Measurements from ENCODE around the gene SPEN.

SPEN gene

DNA sequence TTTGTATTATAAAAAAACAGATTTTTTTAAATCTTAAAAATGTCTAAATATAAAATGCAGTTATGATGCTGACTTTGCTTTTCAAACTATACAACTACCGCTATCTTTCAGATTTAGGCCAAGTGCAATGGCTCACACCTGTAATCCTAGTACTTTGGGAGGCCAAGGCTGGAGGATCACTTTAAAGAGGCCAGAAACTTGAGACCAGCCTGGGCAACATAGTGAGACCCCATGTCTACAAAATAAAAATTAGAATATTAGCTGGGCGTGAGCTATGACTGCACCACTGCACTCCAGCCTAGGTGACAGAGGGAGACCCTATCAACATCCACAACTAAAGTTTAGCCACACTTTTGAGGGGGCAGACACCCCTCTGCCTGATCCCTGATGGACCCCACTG is 108.0 kb downstream of the SPEN start:
- Histone ChIP-seq H2BK5ac (ENCODE audit: low read length) (no peak overlapping the region), H3K18ac (ENCODE audit: low read length) (no peak overlapping the region), H3K27me3 (ENCODE audit: control insufficient read depth in 3 of 3, insufficient read depth in 3 of 3, low read depth in 1 of 3, low read length in 3 of 3) (no peaks in the 10 kb centered on the region), H3K14ac (ENCODE audit: low read length) (no peak overlapping the region), H2BK15ac (ENCODE audit: low read length) (no peak overlapping the region), H3K27ac (replicated peaks; ENCODE audit: low read length) (no peak overlapping the region), H3K4me1 (ENCODE audit: control insufficient read depth in 2 of 2, insufficient read depth in 1 of 2, low read depth in 1 of 2, low read length in 2 of 2) (peaks cover 8 to 14% of the 10 kb centered on the region in 2 donors), H3K79me1 (ENCODE audit: low read depth, low read length) (peaks cover 2% of the 10 kb centered on the region), H3K4me3 (ENCODE audit: low read length in 2 of 2) (no peak overlapping the region), H4K91ac (ENCODE audit: low read depth, low read length, poor library complexity) (no peak overlapping the region), H2AFZ (ENCODE audit: low read length) (no peak overlapping the region), H4K8ac (ENCODE audit: low read depth, low read length) (no peak overlapping the region), H3K23ac (ENCODE audit: low read depth, low read length, poor library complexity) (no peak overlapping the region), H2BK120ac (ENCODE audit: low read depth, low read length) (no peak overlapping the region), H3K9ac (ENCODE audit: low read depth, low read length, poor library complexity) (no peak overlapping the region), H3K4me2 (ENCODE audit: insufficient read depth, low read length, poor library complexity, severe bottlenecking) (no peak overlapping the region), H2BK12ac (ENCODE audit: low read length) (no peak overlapping the region), H3K36me3 (replicated peaks in 1 of 2; ENCODE audit: control insufficient read depth in 2 of 2, insufficient read depth in 2 of 2, low read length in 2 of 2) (peaks cover 2 to 22% of the 10 kb centered on the region in 2 donors), H3K4ac (ENCODE audit: low read length) (no peak overlapping the region), H2AK5ac (ENCODE audit: low read depth, low read length) (no peak overlapping the region), H3K9me3 (replicated peaks in 1 of 2; ENCODE audit: control insufficient read depth in 2 of 2, insufficient read depth in 1 of 2, low read depth in 1 of 2, low read length in 2 of 2) (no peaks in the 10 kb centered on the region)
- no CpG with 5 or more reads among the region's 2 CpGs for WGBS, 2 donors (ENCODE audit: extremely low coverage in 2 of 2, insufficient read length in 2 of 2, insufficient replicate concordance in 1 of 2)
- DNase-seq (ENCODE audit: low spot score), result no peak

DNA sequence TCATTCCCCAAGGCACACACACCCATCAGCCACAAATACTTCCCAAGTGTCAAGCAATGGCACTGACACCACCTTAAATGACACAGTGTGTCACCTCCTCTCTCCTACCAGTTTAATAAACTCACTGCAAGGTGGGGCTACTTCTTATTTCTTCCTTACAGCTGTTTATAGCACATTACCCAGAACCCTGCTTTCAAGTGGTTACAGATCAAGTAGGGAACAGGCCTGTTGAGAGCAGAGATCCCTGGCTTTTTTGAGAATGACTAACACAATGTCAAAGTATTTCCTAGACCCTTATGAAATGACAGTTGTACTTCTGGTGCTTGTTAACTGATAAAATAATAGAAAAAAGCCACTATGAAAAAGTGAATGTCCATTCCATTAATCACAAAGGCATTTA is 108.6 kb downstream of the SPEN start:
- Histone ChIP-seq H2AFZ (ENCODE audit: low read length) (no peak overlapping the region), H2AK5ac (ENCODE audit: low read depth, low read length) (no peak overlapping the region), H3K27ac (replicated peaks; ENCODE audit: low read length) (no peak overlapping the region), H2BK5ac (ENCODE audit: low read length) (no peak overlapping the region), H3K4me1 (ENCODE audit: control insufficient read depth in 2 of 2, insufficient read depth in 1 of 2, low read depth in 1 of 2, low read length in 2 of 2) (peaks cover 8 to 14% of the 10 kb centered on the region in 2 donors), H3K14ac (ENCODE audit: low read length) (no peak overlapping the region), H3K4me3 (ENCODE audit: low read length in 2 of 2) (no peak overlapping the region), H3K23ac (ENCODE audit: low read depth, low read length, poor library complexity) (no peak overlapping the region), H3K4me2 (ENCODE audit: insufficient read depth, low read length, poor library complexity, severe bottlenecking) (no peak overlapping the region), H4K91ac (ENCODE audit: low read depth, low read length, poor library complexity) (no peak overlapping the region), H3K18ac (ENCODE audit: low read length) (no peak overlapping the region), H2BK12ac (ENCODE audit: low read length) (no peak overlapping the region), H4K8ac (ENCODE audit: low read depth, low read length) (no peak overlapping the region), H2BK120ac (ENCODE audit: low read depth, low read length) (no peak overlapping the region), H2BK15ac (ENCODE audit: low read length) (no peak overlapping the region), H3K4ac (ENCODE audit: low read length) (no peak overlapping the region), H3K9me3 (replicated peaks in 1 of 2; ENCODE audit: control insufficient read depth in 2 of 2, insufficient read depth in 1 of 2, low read depth in 1 of 2, low read length in 2 of 2) (no peaks in the 10 kb centered on the region), H3K79me1 (ENCODE audit: low read depth, low read length) (no peaks in the 10 kb centered on the region), H3K36me3 (replicated peaks in 1 of 2; ENCODE audit: control insufficient read depth in 2 of 2, insufficient read depth in 2 of 2, low read length in 2 of 2) (peaks cover 2 to 21% of the 10 kb centered on the region in 2 donors), H3K27me3 (ENCODE audit: control insufficient read depth in 3 of 3, insufficient read depth in 3 of 3, low read depth in 1 of 3, low read length in 3 of 3) (no peaks in the 10 kb centered on the region), H3K9ac (ENCODE audit: low read depth, low read length, poor library complexity) (no peak overlapping the region)
- DNase-seq (ENCODE audit: low spot score), result no peak

DNA sequence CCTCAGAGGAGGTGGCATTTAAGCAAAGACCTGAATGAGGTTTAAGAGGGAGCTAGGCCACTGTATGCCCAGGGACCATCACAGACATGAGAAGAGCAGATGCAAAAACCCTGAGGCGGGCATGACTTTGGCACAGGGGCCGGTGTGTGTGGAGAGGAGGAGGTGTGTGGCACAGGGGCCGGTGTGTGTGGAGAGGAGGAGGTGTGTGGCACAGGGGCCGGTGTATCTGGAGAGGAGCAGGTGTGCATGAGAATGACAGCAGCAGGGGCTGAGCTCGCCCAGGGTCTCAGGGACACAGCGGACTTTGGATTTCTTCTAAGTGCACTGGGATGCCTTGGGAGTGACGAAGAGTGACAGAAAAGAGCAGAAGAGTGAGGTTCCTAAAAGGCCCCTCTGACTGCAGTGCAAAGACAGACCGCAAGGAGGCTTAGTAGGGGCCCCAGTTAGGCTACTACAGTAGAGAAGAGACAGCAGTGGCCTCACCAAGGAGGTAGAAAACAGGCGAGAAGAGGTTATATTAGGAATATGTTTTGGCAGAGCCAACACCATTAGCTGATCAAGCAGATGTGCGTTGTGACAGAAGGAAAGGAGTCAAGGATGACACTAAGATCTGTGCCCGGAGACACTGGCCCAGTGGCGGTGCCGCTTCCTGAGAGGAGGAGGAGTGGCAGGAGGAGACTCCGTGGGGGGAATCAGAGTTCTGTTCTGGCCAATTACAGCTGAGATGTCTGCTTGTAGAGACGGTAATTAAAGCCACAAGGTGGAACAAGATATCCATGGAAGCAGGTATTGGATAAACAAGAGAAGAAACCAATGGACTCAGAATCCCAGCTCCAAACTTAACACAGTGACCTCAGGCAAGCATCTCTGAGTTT is 110.0 kb downstream of the SPEN start:
- Histone ChIP-seq H2BK12ac (ENCODE audit: low read length) (no peak overlapping the region), H3K14ac (ENCODE audit: low read length) (no peak overlapping the region), H3K23ac (ENCODE audit: low read depth, low read length, poor library complexity) (no peak overlapping the region), H2BK5ac (ENCODE audit: low read length) (no peak overlapping the region), H2AFZ (ENCODE audit: low read length) (no peak overlapping the region), H4K8ac (ENCODE audit: low read depth, low read length) (no peak overlapping the region), H2BK15ac (ENCODE audit: low read length) (no peak overlapping the region), H4K91ac (ENCODE audit: low read depth, low read length, poor library complexity) (no peak overlapping the region), H3K18ac (ENCODE audit: low read length) (no peak overlapping the region), H3K9ac (ENCODE audit: low read depth, low read length, poor library complexity) (no peak overlapping the region), H2BK120ac (ENCODE audit: low read depth, low read length) (no peak overlapping the region), H3K27ac (replicated peaks; ENCODE audit: low read length) (no peak overlapping the region), H3K36me3 (replicated peaks in 1 of 2; ENCODE audit: control insufficient read depth in 2 of 2, insufficient read depth in 2 of 2, low read length in 2 of 2) (peaks cover 2 to 20% of the 10 kb centered on the region in 2 donors), H3K4me2 (ENCODE audit: insufficient read depth, low read length, poor library complexity, severe bottlenecking) (no peak overlapping the region), H3K4me3 (ENCODE audit: low read length in 2 of 2) (no peak overlapping the region), H2AK5ac (ENCODE audit: low read depth, low read length) (no peak overlapping the region), H3K79me1 (ENCODE audit: low read depth, low read length) (no peaks in the 10 kb centered on the region), H3K9me3 (replicated peaks in 1 of 2; ENCODE audit: control insufficient read depth in 2 of 2, insufficient read depth in 1 of 2, low read depth in 1 of 2, low read length in 2 of 2) (no peaks in the 10 kb centered on the region), H3K4ac (ENCODE audit: low read length) (no peak overlapping the region), H3K27me3 (ENCODE audit: control insufficient read depth in 3 of 3, insufficient read depth in 3 of 3, low read depth in 1 of 3, low read length in 3 of 3) (no peaks in the 10 kb centered on the region), H3K4me1 (ENCODE audit: control insufficient read depth in 2 of 2, insufficient read depth in 1 of 2, low read depth in 1 of 2, low read length in 2 of 2) (peaks cover 8 to 12% of the 10 kb centered on the region in 2 donors)
- no peak for DNase-seq (ENCODE audit: low spot score)
- WGBS, 2 donors (ENCODE audit: extremely low coverage in 2 of 2, insufficient read length in 2 of 2, insufficient replicate concordance in 1 of 2), result no CpG with 5 or more reads among the region's 15 CpGs

DNA sequence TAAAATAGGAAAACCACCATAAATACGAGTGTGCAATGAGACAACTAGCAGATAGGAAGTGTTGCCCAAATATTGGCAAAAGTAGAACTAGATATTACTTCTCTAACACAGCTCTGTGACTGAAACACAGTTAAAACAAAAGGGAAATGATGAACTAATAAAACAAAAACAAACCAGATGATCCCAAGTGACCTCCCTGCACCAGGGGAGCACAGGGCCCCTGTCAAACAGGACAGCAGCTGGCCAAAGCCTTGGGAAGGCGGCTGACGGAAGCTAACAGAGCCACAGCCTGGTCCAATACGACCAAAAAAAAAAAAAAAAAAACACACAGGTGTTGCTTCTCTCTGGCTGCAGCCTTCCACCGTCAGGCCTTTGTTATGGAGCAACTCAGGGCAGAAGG is 110.6 kb downstream of the SPEN start:
- Histone ChIP-seq H2BK15ac (ENCODE audit: low read length) (no peak overlapping the region), H3K36me3 (replicated peaks in 1 of 2; ENCODE audit: control insufficient read depth in 2 of 2, insufficient read depth in 2 of 2, low read length in 2 of 2) (peaks cover 0 to 15% of the 10 kb centered on the region in 2 donors), H3K27ac (replicated peaks; ENCODE audit: low read length) (no peak overlapping the region), H2BK5ac (ENCODE audit: low read length) (no peak overlapping the region), H2AK5ac (ENCODE audit: low read depth, low read length) (no peak overlapping the region), H3K18ac (ENCODE audit: low read length) (no peak overlapping the region), H3K4me3 (ENCODE audit: low read length in 2 of 2) (no peak overlapping the region), H3K9ac (ENCODE audit: low read depth, low read length, poor library complexity) (no peak overlapping the region), H3K4me2 (ENCODE audit: insufficient read depth, low read length, poor library complexity, severe bottlenecking) (no peak overlapping the region), H3K14ac (ENCODE audit: low read length) (no peak overlapping the region), H3K4me1 (ENCODE audit: control insufficient read depth in 2 of 2, insufficient read depth in 1 of 2, low read depth in 1 of 2, low read length in 2 of 2) (peaks cover 8 to 12% of the 10 kb centered on the region in 2 donors), H3K79me1 (ENCODE audit: low read depth, low read length) (no peaks in the 10 kb centered on the region), H3K27me3 (ENCODE audit: control insufficient read depth in 3 of 3, insufficient read depth in 3 of 3, low read depth in 1 of 3, low read length in 3 of 3) (no peaks in the 10 kb centered on the region), H4K8ac (ENCODE audit: low read depth, low read length) (no peak overlapping the region), H3K9me3 (replicated peaks in 1 of 2; ENCODE audit: control insufficient read depth in 2 of 2, insufficient read depth in 1 of 2, low read depth in 1 of 2, low read length in 2 of 2) (no peaks in the 10 kb centered on the region), H2AFZ (ENCODE audit: low read length) (no peak overlapping the region), H3K4ac (ENCODE audit: low read length) (no peak overlapping the region), H2BK12ac (ENCODE audit: low read length) (no peak overlapping the region), H3K23ac (ENCODE audit: low read depth, low read length, poor library complexity) (no peak overlapping the region), H2BK120ac (ENCODE audit: low read depth, low read length) (no peak overlapping the region), H4K91ac (ENCODE audit: low read depth, low read length, poor library complexity) (no peak overlapping the region)
- no peak for DNase-seq (ENCODE audit: low spot score)
- no CpG with 5 or more reads among the region's 5 CpGs for WGBS, 2 donors (ENCODE audit: extremely low coverage in 2 of 2, insufficient read length in 2 of 2, insufficient replicate concordance in 1 of 2)
